Measurements from ENCODE around the gene CDH12.
"Not testable (repeated sequence)": the region's sequence is repeated elsewhere in the genome, so short reads cannot be mapped to it uniquely, and the experiment has no call there.

Gene CDH12

GRCh38 chr5:22567983-22568382 lies 285.2 kb downstream of the CDH12 start:
- no peak for DNase-seq (ENCODE audit: low read depth, low spot score)

- DNase-seq (ENCODE audit: low read depth, low spot score), result no peak
Observed at GRCh38 chr5:22560147-22560546, 293.0 kb downstream of the CDH12 start.

GRCh38 chr5:22557251-22557650 lies 295.9 kb downstream of the CDH12 start:
- no peak for DNase-seq (ENCODE audit: low read depth, low spot score)

GRCh38 chr5:22554475-22554874 lies 298.7 kb downstream of the CDH12 start:
- no peak for DNase-seq (ENCODE audit: low read depth, low spot score)

GRCh38 chr5:22549876-22550671 lies 303.1 kb downstream of the CDH12 start:
- no peak for DNase-seq (ENCODE audit: low read depth, low spot score)

- DNase-seq (ENCODE audit: low read depth, low spot score), result no peak
Observed at GRCh38 chr5:22542340-22542739, 310.8 kb downstream of the CDH12 start.

- DNase-seq (ENCODE audit: low read depth, low spot score), result no peak
Observed at GRCh38 chr5:22541037-22541436, 312.1 kb downstream of the CDH12 start.

GRCh38 chr5:22539762-22540161 lies 313.4 kb downstream of the CDH12 start:
- no peak for DNase-seq (ENCODE audit: low read depth, low spot score)

GRCh38 chr5:22531986-22532385 lies 321.2 kb downstream of the CDH12 start:
- no peak for DNase-seq (ENCODE audit: low read depth, low spot score)

- DNase-seq (ENCODE audit: low read depth, low spot score), result no peak
Observed at GRCh38 chr5:22521521-22521920, 331.6 kb downstream of the CDH12 start.

- DNase-seq (ENCODE audit: low read depth, low spot score), result not testable (repeated sequence)
Observed at GRCh38 chr5:22516497-22516896, 336.6 kb downstream of the CDH12 start.

GRCh38 chr5:22514231-22514630 lies 338.9 kb downstream of the CDH12 start:
- DNase-seq (ENCODE audit: low read depth, low spot score), result no peak

- DNase-seq (ENCODE audit: low read depth, low spot score), result no peak
Observed at GRCh38 chr5:22505891-22506290, 347.3 kb downstream of the CDH12 start.

GRCh38 chr5:22504411-22504810 lies 348.7 kb downstream of the CDH12 start:
- DNase-seq (ENCODE audit: low read depth, low spot score), result no peak

GRCh38 chr5:22500556-22500955 lies 352.6 kb downstream of the CDH12 start:
- no peak for DNase-seq (ENCODE audit: low read depth, low spot score)

GRCh38 chr5:22496666-22497065 lies 356.5 kb downstream of the CDH12 start:
- DNase-seq (ENCODE audit: low read depth, low spot score), result no peak

GRCh38 chr5:22495016-22495720 lies 358.0 kb downstream of the CDH12 start:
- no peak for DNase-seq (ENCODE audit: low read depth, low spot score)

- DNase-seq (ENCODE audit: low read depth, low spot score), result no peak
Observed at GRCh38 chr5:22488427-22488826, 364.7 kb downstream of the CDH12 start.

- DNase-seq (ENCODE audit: low read depth, low spot score), result no peak
Observed at GRCh38 chr5:22480305-22480704, 372.8 kb downstream of the CDH12 start.

GRCh38 chr5:22473886-22474285 lies 379.3 kb downstream of the CDH12 start:
- DNase-seq (ENCODE audit: low read depth, low spot score), result no peak

GRCh38 chr5:22471154-22471553 lies 382.0 kb downstream of the CDH12 start:
- no peak for DNase-seq (ENCODE audit: low read depth, low spot score)

GRCh38 chr5:22470408-22470807 lies 382.7 kb downstream of the CDH12 start:
- DNase-seq (ENCODE audit: low read depth, low spot score), result no peak

GRCh38 chr5:22465616-22466015 lies 387.5 kb downstream of the CDH12 start:
- no peak for DNase-seq (ENCODE audit: low read depth, low spot score)
